GM23338 (cell line): ENCODE results near the gene AGAP1. TPM values are rescaled to one million over a fixed set of nuclear protein-coding genes. Genes with fewer than 3 reads are reported as not detected.

Experiments used
- ATAC-seq: fragments of 200-7000 bp; cut with Tn5 transposase; 3 replicates; pipeline ENCODE4 v1.9.1; 2020
- DNase-seq: peaks from one replicate; pipeline ENCODE4 v3.0.0-alpha.2; 2015; ENCODE audit warnings: low spot score
- H2AFZ ChIP-seq: fragments of 200-600 bp; sonication (generic); 2 replicates; pipeline ENCODE4 v1.8.0; 2016; ENCODE audit warnings: antibody characterized with exemption, mild to moderate bottlenecking, moderate library complexity
- H3F3A ChIP-seq: fragments of 200-600 bp; sonication (generic); replicated peaks from 2 replicates; pipeline ENCODE4 v1.8.0; 2017; ENCODE audit warnings: antibody characterized with exemption, mixed run types, low read depth
- H3K27ac ChIP-seq: fragments of 200-600 bp; sonication (generic); 2 replicates; pipeline ENCODE4 v1.6.1; 2016; ENCODE audit warnings: low read depth
- H3K27me3 ChIP-seq: fragments of 200-600 bp; sonication (generic); 2 replicates; pipeline ENCODE4 v1.8.0; 2016; ENCODE audit warnings: mild to moderate bottlenecking, mixed run types, moderate library complexity; ENCODE audit not compliant: insufficient read depth
- H3K36me3 ChIP-seq: fragments of 200-600 bp; sonication (generic); 2 replicates; pipeline ENCODE4 v1.8.0; 2016; ENCODE audit warnings: mild to moderate bottlenecking; ENCODE audit not compliant: insufficient read depth
- H3K4me1 ChIP-seq: fragments of 200-600 bp; sonication (generic); 2 replicates; pipeline ENCODE4 v1.8.0; 2016; ENCODE audit warnings: mild to moderate bottlenecking, moderate library complexity; ENCODE audit not compliant: insufficient read depth
- H3K4me2 ChIP-seq: fragments of 200-600 bp; sonication (generic); 2 replicates; pipeline ENCODE4 v1.7.1; 2017; ENCODE audit warnings: mixed run types
- H3K4me3 ChIP-seq: fragments of 200-600 bp; sonication (generic); 2 replicates; pipeline ENCODE4 v1.6.1; 2016; ENCODE audit warnings: mixed run types
- H3K79me2 ChIP-seq: fragments of 200-600 bp; sonication (generic); replicated peaks from 2 replicates; pipeline ENCODE4 v1.8.0; 2017; ENCODE audit warnings: mild to moderate bottlenecking; ENCODE audit not compliant: insufficient read depth
- H3K9me2 ChIP-seq: fragments of 200-600 bp; sonication (generic); 2 replicates; pipeline ENCODE4 v1.8.0; 2017; ENCODE audit not compliant: insufficient read depth
- H4K20me1 ChIP-seq: fragments of 200-600 bp; sonication (generic); replicated peaks from 2 replicates; pipeline ENCODE4 v1.8.0; 2017; ENCODE audit warnings: mild to moderate bottlenecking; ENCODE audit not compliant: insufficient read depth
- H3K27ac Mint-ChIP-seq: 2 replicates; pipeline ENCODE4 v1.8.0; 2020; ENCODE audit warnings: inconsistent platforms, mild to moderate bottlenecking, moderate library complexity, mixed read lengths
- H3K27me3 Mint-ChIP-seq: 3 replicates; pipeline ENCODE4 v1.8.0; 2022; ENCODE audit warnings: low read depth, mild to moderate bottlenecking, moderate library complexity, mixed read lengths, inconsistent platforms; ENCODE audit not compliant: insufficient read depth, poor library complexity
- H3K36me3 Mint-ChIP-seq: 3 replicates; pipeline ENCODE4 v1.8.0; 2021; ENCODE audit warnings: low read depth, mild to moderate bottlenecking, inconsistent platforms, moderate library complexity, mixed read lengths
- H3K4me1 Mint-ChIP-seq: 3 replicates; pipeline ENCODE4 v1.8.0; 2020; ENCODE audit warnings: mild to moderate bottlenecking, inconsistent platforms, mixed read lengths
- H3K4me3 Mint-ChIP-seq: 3 replicates; pipeline ENCODE4 v1.8.0; 2021; ENCODE audit warnings: moderate library complexity, mild to moderate bottlenecking, inconsistent platforms, mixed read lengths
- H3K9me3 Mint-ChIP-seq: 3 replicates; pipeline ENCODE4 v1.8.0; 2020; ENCODE audit warnings: moderate library complexity, mild to moderate bottlenecking, inconsistent platforms, mixed read lengths
- CREB1 ChIP-seq: fragments of 250-450 bp; sonication (Bioruptor Pico); IDR thresholded peaks from 2 replicates; pipeline ENCODE4 v1.5.0; 2020; ENCODE audit warnings: low read depth, mild to moderate bottlenecking, moderate library complexity
- CTCF ChIP-seq, 2 experiments: fragments of 200-600 bp in 1 of 2; sonication (generic) in 1 of 2; conservative IDR thresholded peaks; 2 replicates each; pipeline versions ENCODE4 v1.5.1 to v1.6.1; 2016 to 2017; ENCODE audit warnings: antibody characterized with exemption in 2 of 2, low read depth in 2 of 2, mild to moderate bottlenecking in 2 of 2, moderate library complexity in 1 of 2
- ETS1 ChIP-seq: IDR thresholded peaks from 2 replicates; pipeline ENCODE4 v1.6.1; 2016; ENCODE audit warnings: antibody characterized with exemption
- EZH2 ChIP-seq: fragments of 200-600 bp; sonication (generic); IDR thresholded peaks from one replicate; pipeline ENCODE4 v1.8.0; 2017; ENCODE audit warnings: antibody characterized with exemption, mild to moderate bottlenecking, low read depth; ENCODE audit not compliant: unreplicated experiment
- EZH2phosphoT487 ChIP-seq: fragments of 200-600 bp; sonication (generic); IDR thresholded peaks from one replicate; pipeline ENCODE4 v1.8.1; 2018; ENCODE audit warnings: antibody characterized with exemption; ENCODE audit not compliant: unreplicated experiment
- JUNB ChIP-seq: IDR thresholded peaks from one replicate; pipeline ENCODE4 v1.6.1; 2016; ENCODE audit warnings: antibody characterized with exemption; ENCODE audit not compliant: unreplicated experiment
- NANOG ChIP-seq: IDR thresholded peaks from 2 replicates; pipeline ENCODE4 v1.6.1; 2016; ENCODE audit warnings: antibody characterized with exemption, borderline replicate concordance
- POLR2AphosphoS5 ChIP-seq: IDR thresholded peaks from 2 replicates; pipeline ENCODE4 v1.6.1; 2016; ENCODE audit warnings: antibody characterized with exemption, low read depth
- REST ChIP-seq: IDR thresholded peaks from one replicate; pipeline ENCODE4 v1.6.1; 2018; ENCODE audit warnings: antibody characterized with exemption; ENCODE audit not compliant: unreplicated experiment
- STAT1 ChIP-seq: IDR thresholded peaks from one replicate; pipeline ENCODE4 v1.6.1; 2016; ENCODE audit warnings: antibody characterized with exemption; ENCODE audit not compliant: unreplicated experiment
- ZNF114 ChIP-seq: fragments of 250-450 bp; sonication (Bioruptor Pico); IDR thresholded peaks from 2 replicates; pipeline ENCODE4 v1.5.0; 2020; ENCODE audit warnings: mild to moderate bottlenecking, moderate library complexity
- ZNF331 ChIP-seq: fragments of 250-450 bp; sonication (Bioruptor Pico); IDR thresholded peaks from 2 replicates; pipeline ENCODE4 v1.5.0; 2020; ENCODE audit warnings: low read depth, mild to moderate bottlenecking, moderate library complexity
- ZNF462 ChIP-seq: fragments of 250-450 bp; sonication (Bioruptor Pico); IDR thresholded peaks from 2 replicates; pipeline ENCODE4 v1.5.0; 2020; ENCODE audit warnings: mild to moderate bottlenecking, moderate library complexity
- polyA plus RNA-seq: library from polyadenylated mRNA; unstranded; fragments of >200 nt; fragmentation: Nextera tagmentation; extraction: Ambion mirVana; gene quantifications from 2 replicates; pipeline ENCODE4 v1.2.1, GENCODE V29; 2016
- total RNA-seq: library from RNA; depleted of rRNA; stranded (reverse); fragments of >200 nt; shearing (Covaris generic); gene quantifications from 2 replicates; pipeline ENCODE4 v1.2.3, GENCODE V29; 2014

AGAP1 gene
- total and polyA plus RNA-seq, 2 experiments from 2014 or later, result 13.3 to 27.9 TPM

GRCh38 chr2:235553696-235554100, 59.9 kb downstream of the AGAP1 start:
- Histone ChIP-seq H3K27ac (no peak overlapping the region), H3K4me3 (no peak overlapping the region), H3K4me2 (no peak overlapping the region), H2AFZ (no peak overlapping the region), H3K9me2 (no peaks in the 10 kb centered on the region), H3K4me1 (peaks cover 9% of the 10 kb centered on the region), H3K36me3 (no peaks in the 10 kb centered on the region), H3K79me2 (peaks cover 95% of the 10 kb centered on the region), H3K27me3 (no peaks in the 10 kb centered on the region), H4K20me1 (peaks cover 14% of the 10 kb centered on the region), H3F3A (no peaks in the 10 kb centered on the region)
- Mint-ChIP-seq H3K36me3 (no peaks in the 10 kb centered on the region), H3K9me3 (no peaks in the 10 kb centered on the region), H3K27ac (0 out of 2 replicates have a peak overlapping the region, but pooled peaks have one; percentile 32), H3K27me3 (peaks cover 12% of the 10 kb centered on the region), H3K4me1 (peaks cover 54% of the 10 kb centered on the region), H3K4me3 (no peak overlapping the region)
- no peak for ATAC-seq
- TF ChIP-seq CTCF (conservative IDR thresholded peaks at IDR 0.05; ENCODE audit: low read depth in 2 of 2) (no peak), ZNF331 (CRISPR knock-in tag) (no peak), JUNB (no peak), POLR2AphosphoS5 (no peak), ZNF114 (no peak), STAT1 (no peak), CREB1 (CRISPR knock-in tag) (no peak), ETS1 (no peak), NANOG (no peak), ZNF462 (CRISPR knock-in tag) (no peak), EZH2phosphoT487 (no peak), REST (no peak), EZH2 (no peak)
- DNase-seq, result no peak
